PC-3 (cell line): ENCODE results near the gene SYNE1.

Experiments
- EZH2 ChIP-seq: fragments of 300-600 bp; sonication (generic); IDR thresholded peaks from one replicate; pipeline ENCODE4 v1.6.1; 2017; ENCODE audit warnings: antibody characterized with exemption, mild to moderate bottlenecking, low read length; ENCODE audit not compliant: unreplicated experiment
- EZH2phosphoT487 ChIP-seq: fragments of 300-600 bp; sonication (generic); IDR thresholded peaks from 2 replicates; pipeline ENCODE4 v1.6.1; 2018; ENCODE audit warnings: mild to moderate bottlenecking, antibody characterized with exemption, low read length, borderline replicate concordance
- TF ChIP-seq, protein P1 (sequence below): fragments of 300-600 bp; sonication (generic); conservative IDR thresholded peaks from 2 replicates; pipeline ENCODE4 v1.5.1; 2017; ENCODE audit warnings: antibody characterized with exemption, low read depth, mild to moderate bottlenecking, low read length

DNA sequence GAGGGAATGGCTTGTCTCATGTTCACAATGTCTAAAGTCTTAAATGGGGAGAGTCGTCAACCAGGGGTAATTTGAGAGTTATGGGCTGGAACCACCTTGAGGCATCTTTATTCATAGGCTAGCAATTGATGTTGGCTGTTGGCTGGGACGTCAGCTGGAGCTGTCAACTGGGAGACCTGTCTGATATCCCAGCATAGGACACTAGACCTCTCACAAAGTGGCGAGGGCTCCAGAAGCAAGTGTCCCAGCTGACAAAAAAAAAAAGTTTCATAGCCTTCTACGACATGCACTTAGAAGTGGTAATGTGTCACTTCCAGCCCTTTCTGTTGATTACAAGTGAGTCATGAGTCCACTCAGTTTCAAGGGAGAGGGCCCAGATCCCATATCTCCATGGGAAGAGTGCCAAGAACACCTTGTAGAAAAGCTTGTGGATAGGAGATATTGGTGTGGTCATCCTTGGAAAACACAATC, 551.7 kb downstream of the SYNE1 start:
- TF ChIP-seq EZH2 (no peak), EZH2phosphoT487 (no peak)
- TF ChIP-seq, protein P1, sequence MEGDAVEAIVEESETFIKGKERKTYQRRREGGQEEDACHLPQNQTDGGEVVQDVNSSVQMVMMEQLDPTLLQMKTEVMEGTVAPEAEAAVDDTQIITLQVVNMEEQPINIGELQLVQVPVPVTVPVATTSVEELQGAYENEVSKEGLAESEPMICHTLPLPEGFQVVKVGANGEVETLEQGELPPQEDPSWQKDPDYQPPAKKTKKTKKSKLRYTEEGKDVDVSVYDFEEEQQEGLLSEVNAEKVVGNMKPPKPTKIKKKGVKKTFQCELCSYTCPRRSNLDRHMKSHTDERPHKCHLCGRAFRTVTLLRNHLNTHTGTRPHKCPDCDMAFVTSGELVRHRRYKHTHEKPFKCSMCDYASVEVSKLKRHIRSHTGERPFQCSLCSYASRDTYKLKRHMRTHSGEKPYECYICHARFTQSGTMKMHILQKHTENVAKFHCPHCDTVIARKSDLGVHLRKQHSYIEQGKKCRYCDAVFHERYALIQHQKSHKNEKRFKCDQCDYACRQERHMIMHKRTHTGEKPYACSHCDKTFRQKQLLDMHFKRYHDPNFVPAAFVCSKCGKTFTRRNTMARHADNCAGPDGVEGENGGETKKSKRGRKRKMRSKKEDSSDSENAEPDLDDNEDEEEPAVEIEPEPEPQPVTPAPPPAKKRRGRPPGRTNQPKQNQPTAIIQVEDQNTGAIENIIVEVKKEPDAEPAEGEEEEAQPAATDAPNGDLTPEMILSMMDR, result no peak
